Astrocyte of the cerebellum (primary cell): ENCODE results near the gene KIF26A.

Source experiments
- DNase-seq: peaks from one replicate; pipeline ENCODE4 v3.0.0-alpha.2; 2011; ENCODE audit warnings: low read depth
- H3K4me3 ChIP-seq: 2 replicates; pipeline ENCODE4 v1.5.1; 2011; ENCODE audit warnings: mild to moderate bottlenecking, low read depth, low read length, moderate library complexity
- CTCF ChIP-seq: IDR thresholded peaks from 2 replicates; pipeline ENCODE4 v1.5.1; 2012; ENCODE audit warnings: low read length, low read depth, moderate library complexity, mild to moderate bottlenecking; ENCODE audit errors: missing control alignments
- in situ Hi-C: cut with HindIII; loops from 2 replicates; pipeline ENCODE4 v1.10.0; 2017; ENCODE audit warnings: low sequenced_read_pairs

Gene KIF26A

DNA sequence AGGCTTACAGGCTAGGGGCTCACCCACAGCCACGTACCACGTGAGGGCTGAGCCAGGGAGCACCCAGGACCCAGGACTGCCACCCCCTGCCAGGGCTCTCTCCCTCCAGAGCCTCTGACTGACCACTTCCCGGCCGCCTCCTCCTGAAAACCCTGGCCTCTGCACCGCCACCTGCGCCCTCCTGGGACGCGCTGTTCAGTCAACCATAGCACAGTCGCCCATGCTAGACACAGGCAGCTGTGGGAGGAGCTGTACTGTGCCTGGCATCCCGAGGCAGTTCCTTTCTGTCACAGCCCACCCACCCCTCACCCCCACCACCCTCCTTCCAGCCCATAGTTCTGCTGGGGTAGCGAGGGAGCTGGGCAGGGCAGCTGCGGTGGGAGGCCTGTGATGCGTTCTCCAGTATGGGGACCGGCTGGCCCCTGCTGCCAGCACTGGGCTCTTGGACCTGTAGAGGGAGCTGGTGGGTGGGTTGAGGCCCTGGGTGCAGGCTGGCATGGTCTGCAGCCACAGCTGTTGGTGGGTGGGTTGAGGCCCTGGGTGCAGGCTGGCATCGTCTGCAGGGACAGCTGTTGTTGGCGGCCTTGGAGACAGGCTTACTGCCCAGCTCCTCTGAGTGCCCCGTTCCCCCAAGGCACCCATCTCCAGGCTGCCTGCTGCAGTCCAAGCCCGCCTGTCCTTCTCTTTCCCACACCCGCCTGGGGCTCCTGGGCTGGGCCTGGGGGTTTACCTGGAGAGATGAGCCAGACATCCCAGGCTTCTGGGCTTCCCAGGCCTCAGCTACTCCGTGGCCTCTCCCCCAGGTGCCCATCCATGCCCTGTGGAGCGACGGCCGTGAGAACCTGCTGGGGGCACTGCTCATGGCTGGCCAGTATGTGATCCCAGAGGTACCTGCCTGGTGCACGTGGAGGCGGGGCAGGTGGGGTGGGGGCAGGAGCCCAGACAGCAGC is 41.4 kb upstream of the KIF26A start:
- in situ Hi-C loops = no loop called here
- DNase-seq = no peak
- no peak for TF ChIP-seq CTCF
- H3K4me3 ChIP-seq = no peak overlapping the region

DNA sequence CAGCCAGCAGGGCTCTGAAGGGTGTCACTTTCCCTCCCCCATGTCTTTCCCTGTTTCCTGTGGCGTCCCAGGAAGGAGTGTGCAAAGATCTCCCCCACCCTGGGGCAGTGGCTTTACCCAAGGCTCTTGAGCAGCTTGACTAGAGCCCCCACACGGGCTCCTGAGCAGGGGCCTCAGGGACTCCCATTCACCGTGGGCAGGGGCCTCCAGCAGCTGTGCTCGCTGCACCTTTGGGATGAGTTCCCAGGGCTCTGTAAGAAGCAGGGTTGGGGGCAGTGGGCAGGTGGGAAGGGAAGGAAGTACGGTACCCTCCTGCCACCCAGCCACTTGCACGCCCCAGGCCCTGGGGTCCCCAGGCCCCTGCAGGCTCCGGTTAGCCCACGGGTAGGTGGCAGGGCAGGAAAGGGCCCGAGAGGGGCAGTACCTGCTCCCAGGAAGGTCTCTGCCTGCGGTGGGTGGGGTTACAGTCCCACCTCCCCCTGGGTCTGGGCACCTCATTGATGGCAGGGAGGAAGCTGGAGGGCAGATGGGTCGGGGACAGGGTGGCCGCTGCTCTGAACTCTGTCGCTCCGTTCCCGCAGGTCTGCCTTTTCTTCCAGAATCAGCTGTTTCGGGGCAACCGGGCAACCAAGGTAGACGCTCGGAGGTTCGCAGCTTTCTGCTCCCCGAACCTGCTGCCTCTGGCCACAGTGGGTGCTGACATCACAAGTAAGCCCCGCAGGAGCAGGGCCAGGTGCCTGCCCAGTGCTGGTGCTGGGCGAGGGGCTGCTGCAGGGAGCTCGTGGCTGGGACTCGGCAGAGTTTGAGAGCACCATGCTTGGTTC is 39.9 kb upstream of the KIF26A start:
- H3K4me3 ChIP-seq = no peak overlapping the region
- TF ChIP-seq CTCF = no peak
- DNase-seq = no peak
- in situ Hi-C loops = no loop called here

DNA sequence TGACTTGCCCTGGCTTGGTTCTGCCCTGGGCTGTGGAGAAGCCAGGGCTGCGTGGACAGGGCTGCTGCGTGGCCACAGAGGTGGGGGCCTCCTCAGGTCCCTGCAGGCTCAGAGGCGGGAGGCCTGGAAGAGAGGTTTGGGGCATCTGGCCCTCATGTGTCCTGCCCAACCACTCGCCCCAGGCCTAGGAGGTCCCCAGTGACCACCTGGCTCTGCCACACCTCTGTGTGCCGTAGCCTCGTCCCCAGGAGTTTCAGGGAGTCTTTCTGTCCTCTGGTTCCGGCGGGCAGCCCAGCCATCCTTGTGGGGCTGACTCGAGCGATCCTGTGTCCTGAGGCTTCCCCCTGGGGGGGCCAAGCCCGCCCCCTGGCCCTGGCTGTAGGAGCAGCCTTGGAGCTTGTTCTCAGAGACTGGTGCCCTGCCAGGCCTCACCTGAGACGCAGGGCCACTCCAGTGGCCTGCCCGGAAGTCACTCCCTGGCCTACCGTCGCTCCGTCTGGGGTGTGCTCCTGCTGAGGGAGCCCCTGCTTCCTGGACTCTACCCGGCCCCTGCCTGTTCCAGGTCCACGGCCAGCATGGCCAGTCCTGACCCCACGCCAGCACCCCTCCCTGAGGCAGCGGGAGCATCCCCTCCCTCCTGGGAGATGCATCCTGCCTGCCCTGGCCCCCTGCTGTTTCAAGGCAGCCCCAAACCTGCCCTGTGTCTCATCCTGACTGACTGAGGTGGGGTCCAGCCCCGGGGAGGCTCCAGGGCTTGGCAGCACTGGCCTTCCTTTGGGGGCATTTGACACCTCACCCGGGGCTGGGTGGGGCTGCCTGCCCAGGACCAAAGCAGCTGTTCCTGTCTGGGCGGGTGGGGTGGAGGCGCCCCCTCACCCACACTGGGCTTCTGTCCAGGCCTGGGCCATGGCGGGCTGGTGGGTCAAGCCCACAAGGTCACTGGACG is 39.0 kb upstream of the KIF26A start:
- no peak for DNase-seq
- TF ChIP-seq CTCF = no peak
- in situ Hi-C loops = no loop called here
- no peak overlapping the region for H3K4me3 ChIP-seq

- no peak for DNase-seq
- TF ChIP-seq CTCF = no peak
- in situ Hi-C loops = no loop called here
- H3K4me3 ChIP-seq = no peak overlapping the region
Observed at GRCh38 chr14:104100171-104101085, 38.0 kb upstream of the KIF26A start.

GRCh38 chr14:104101086-104101621 is 37.2 kb upstream of the KIF26A start:
- in situ Hi-C loops = no loop called here
- TF ChIP-seq CTCF = no peak
- DNase-seq = no peak
- no peak overlapping the region for H3K4me3 ChIP-seq
